ENCODE data around the gene ZNF316. TPM values are rescaled to one million over a fixed set of nuclear protein-coding genes. Genes with fewer than 3 reads are reported as not detected.
A peak's percentile ranks its signal among the peaks of the same experiment; 100 is the strongest.

The ZNF316 gene
- total RNA-seq, 1 experiment from 2014 or later = 48.9 TPM

DNA sequence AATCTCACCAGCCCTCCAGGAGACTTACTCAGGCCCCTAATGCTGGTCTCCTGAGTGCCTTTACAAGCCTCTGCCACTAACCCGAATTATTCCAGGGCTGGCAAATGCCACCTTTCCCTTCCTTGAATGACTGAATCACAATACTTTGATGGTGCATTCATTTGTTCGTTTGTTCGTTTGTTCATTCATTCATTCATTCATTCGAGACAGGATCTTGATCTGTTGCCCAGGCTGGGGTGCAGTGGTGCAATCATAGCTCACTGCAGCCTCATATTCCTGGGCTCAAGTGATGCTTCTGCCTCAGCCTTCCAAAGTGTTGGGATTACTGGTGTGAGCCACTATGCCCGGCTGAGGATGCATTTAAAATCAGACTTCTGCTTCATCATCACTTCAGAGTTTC, 63.7 kb downstream of the ZNF316 start:
- peaks cover 67% of the 10 kb centered on the region for H3K36me3 Mint-ChIP-seq (ENCODE audit: insufficient read depth, unreplicated experiment)

DNA sequence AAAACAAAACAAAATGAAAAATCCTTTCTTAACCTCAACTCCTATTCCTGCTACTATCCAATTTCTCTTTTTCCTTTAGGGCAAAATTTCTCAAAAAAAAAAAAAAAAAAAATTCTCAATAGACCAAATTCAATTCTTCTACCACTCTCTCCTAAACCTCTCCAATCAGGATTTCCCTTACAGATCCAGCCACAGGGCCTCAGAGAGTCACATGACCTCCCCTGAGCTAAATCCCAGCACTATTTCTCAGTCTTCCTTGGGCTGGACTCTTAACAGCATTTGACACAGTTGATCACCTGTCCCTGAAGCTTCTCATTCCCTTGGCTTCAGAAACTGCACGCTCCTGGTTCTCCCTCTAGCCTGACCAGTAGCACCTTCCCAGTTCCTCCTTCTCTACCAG, 64.7 kb downstream of the ZNF316 start:
- BruUV-seq (replicated peaks) = no TSS peak
- Mint-ChIP-seq H3K4me3 (ENCODE audit: low read depth, unreplicated experiment) (no peak overlapping the region), H3K27ac (ENCODE audit: unreplicated experiment) (peak overlapping the region; percentile 13), H3K36me3 (ENCODE audit: insufficient read depth, unreplicated experiment) (peaks cover 78% of the 10 kb centered on the region), H3K4me1 (ENCODE audit: low read depth, unreplicated experiment) (peaks cover 11% of the 10 kb centered on the region), H3K9me3 (ENCODE audit: low read depth, unreplicated experiment) (peaks cover 21% of the 10 kb centered on the region), H3K27me3 (ENCODE audit: unreplicated experiment) (no peaks in the 10 kb centered on the region)
- CTCF ChIA-PET = no interaction called here
- DNase-seq = no peak
- TF ChIP-seq, protein P1, sequence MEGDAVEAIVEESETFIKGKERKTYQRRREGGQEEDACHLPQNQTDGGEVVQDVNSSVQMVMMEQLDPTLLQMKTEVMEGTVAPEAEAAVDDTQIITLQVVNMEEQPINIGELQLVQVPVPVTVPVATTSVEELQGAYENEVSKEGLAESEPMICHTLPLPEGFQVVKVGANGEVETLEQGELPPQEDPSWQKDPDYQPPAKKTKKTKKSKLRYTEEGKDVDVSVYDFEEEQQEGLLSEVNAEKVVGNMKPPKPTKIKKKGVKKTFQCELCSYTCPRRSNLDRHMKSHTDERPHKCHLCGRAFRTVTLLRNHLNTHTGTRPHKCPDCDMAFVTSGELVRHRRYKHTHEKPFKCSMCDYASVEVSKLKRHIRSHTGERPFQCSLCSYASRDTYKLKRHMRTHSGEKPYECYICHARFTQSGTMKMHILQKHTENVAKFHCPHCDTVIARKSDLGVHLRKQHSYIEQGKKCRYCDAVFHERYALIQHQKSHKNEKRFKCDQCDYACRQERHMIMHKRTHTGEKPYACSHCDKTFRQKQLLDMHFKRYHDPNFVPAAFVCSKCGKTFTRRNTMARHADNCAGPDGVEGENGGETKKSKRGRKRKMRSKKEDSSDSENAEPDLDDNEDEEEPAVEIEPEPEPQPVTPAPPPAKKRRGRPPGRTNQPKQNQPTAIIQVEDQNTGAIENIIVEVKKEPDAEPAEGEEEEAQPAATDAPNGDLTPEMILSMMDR (IDR thresholded peaks at IDR 0.05; ENCODE audit: unreplicated experiment) = no peak
- intact Hi-C loops (cut with micrococcal nuclease; ENCODE audit: unreplicated experiment) = no loop called here

More for the DNA sequence above, 63.7 kb downstream of the ZNF316 start:
- H3K4me3 Mint-ChIP-seq (ENCODE audit: low read depth, unreplicated experiment) = no peak overlapping the region
- TF ChIP-seq, protein P1 (IDR thresholded peaks at IDR 0.05; ENCODE audit: unreplicated experiment) = no peak
- CTCF ChIA-PET = interaction anchor here (0.5 kb wide), 1 partner anchor 30 kb away, joined by 6 read pairs; no protein-coding TSS in a partner anchor
- intact Hi-C loops (cut with micrococcal nuclease; ENCODE audit: unreplicated experiment) = no loop called here
- BruUV-seq (replicated peaks) = no TSS peak
- H3K27ac Mint-ChIP-seq (ENCODE audit: unreplicated experiment) = no peak overlapping the region
- DNase-seq = no peak
- peaks cover 21% of the 10 kb centered on the region for H3K9me3 Mint-ChIP-seq (ENCODE audit: low read depth, unreplicated experiment)
- H3K4me1 Mint-ChIP-seq (ENCODE audit: low read depth, unreplicated experiment) = peaks cover 11% of the 10 kb centered on the region
- H3K27me3 Mint-ChIP-seq (ENCODE audit: unreplicated experiment) = no peaks in the 10 kb centered on the region

Other genes with a start within 250 kb of the ZNF316 start
- gene DAGLB, start 189.4 kb upstream of the ZNF316 start, total RNA-seq (2022) = 36.8 and 38.1 TPM in 2 replicates
- gene KDELR2, start 153.2 kb upstream of the ZNF316 start, total RNA-seq (2022) = 292 and 301 TPM in 2 replicates
- 1.2 and 1.4 TPM in 2 replicates for gene GRID2IP, start 85.9 kb upstream of the ZNF316 start, total RNA-seq (2022)
- 80.7 and 83.9 TPM in 2 replicates for gene ZDHHC4, start 59.9 kb upstream of the ZNF316 start, total RNA-seq (2022)
- gene INTS15, start 47.3 kb upstream of the ZNF316 start, total RNA-seq (2022) = 34.1 and 35.0 TPM in 2 replicates
- gene ZNF853, start 21.7 kb upstream of the ZNF316 start, total RNA-seq (2022) = 10.1 and 11.4 TPM in 2 replicates
- 32.4 and 36.2 TPM in 2 replicates for gene ZNF12, start 69.6 kb downstream of the ZNF316 start, total RNA-seq (2022)
- 0.29 and 0.71 TPM in 2 replicates for gene RSPH10B2, start 116.8 kb downstream of the ZNF316 start, total RNA-seq (2022)
- gene CCZ1B, start 189.0 kb downstream of the ZNF316 start, total RNA-seq (2022) = 108 and 111 TPM in 2 replicates

Data from Calu3 (cell line).